IMR-90 (cell line): ENCODE data around the gene LRRC19. TPM values are rescaled to one million over a fixed set of nuclear protein-coding genes. Genes with fewer than 3 reads are reported as not detected.

Source experiments
- ATAC-seq: fragments of 200-7000 bp; cut with Tn5 transposase; 2 replicates; pipeline ENCODE4 v1.9.1; 2020; ENCODE audit warnings: low read depth, mild to moderate bottlenecking, moderate library complexity
- BruUV-seq: library from RNA; stranded (reverse); fragments of 400-500 nt; replicated peaks from 2 replicates; lab custom pipeline; 2021; lab: Mats Ljungman, UMichigan
- CTCF ChIA-PET: fragments of 300-600 bp; formaldehyde crosslinking; extraction: SDS; loops from one replicate; lab custom pipeline; 2021; ENCODE audit warnings: antibody characterized with exemption; lab: Yijun Ruan, JAX
- POLR2A ChIA-PET: fragments of 300-600 bp; sonication (Branson Sonifier 250); formaldehyde crosslinking; loops from one replicate; lab custom pipeline; 2022; ENCODE audit warnings: antibody characterized with exemption; ENCODE audit not compliant: unreplicated experiment; lab: Charles Lee
- DNase-seq: peaks from one replicate; pipeline ENCODE4 v3.0.0; 2013
- H2AFZ ChIP-seq: replicated peaks from 2 replicates; pipeline ENCODE3; 2013; ENCODE audit warnings: low read length, mild to moderate bottlenecking; ENCODE audit not compliant: poor library complexity
- H2AK5ac ChIP-seq: 2 replicates; pipeline ENCODE4 v1.6.1; 2013; ENCODE audit warnings: low read depth, low read length, inconsistent platforms
- H2AK9ac ChIP-seq: replicated peaks from 2 replicates; pipeline ENCODE3; 2013; ENCODE audit warnings: mild to moderate bottlenecking, low read depth, low read length, moderate library complexity; ENCODE audit not compliant: poor library complexity
- H2BK120ac ChIP-seq: 2 replicates; pipeline ENCODE4 v1.6.1; 2013; ENCODE audit warnings: low read depth, low read length, inconsistent platforms
- H2BK15ac ChIP-seq: 3 replicates; pipeline ENCODE4 v1.6.1; 2013; ENCODE audit warnings: low read depth, low read length, inconsistent platforms
- H2BK20ac ChIP-seq: 2 replicates; pipeline ENCODE4 v1.6.1; 2013; ENCODE audit warnings: low read depth, mild to moderate bottlenecking, inconsistent platforms, low read length, moderate library complexity
- H2BK5ac ChIP-seq: 2 replicates; pipeline ENCODE4 v1.6.1; 2013; ENCODE audit warnings: mild to moderate bottlenecking, low read depth, low read length, inconsistent platforms; ENCODE audit not compliant: poor library complexity, severe bottlenecking
- H3K14ac ChIP-seq: replicated peaks from 2 replicates; pipeline ENCODE4 v1.6.1; 2013; ENCODE audit warnings: low read depth, low read length, inconsistent platforms
- H3K18ac ChIP-seq: 2 replicates; pipeline ENCODE4 v1.6.1; 2013; ENCODE audit warnings: low read depth, low read length, control low read depth
- H3K23ac ChIP-seq: 2 replicates; pipeline ENCODE4 v1.6.1; 2013; ENCODE audit warnings: low read depth, low read length, inconsistent platforms
- H3K27ac ChIP-seq: 2 replicates; pipeline ENCODE4 v1.5.1; 2013; ENCODE audit warnings: mild to moderate bottlenecking, control low read depth, low read length; ENCODE audit not compliant: insufficient read depth
- H3K27me3 ChIP-seq: 2 replicates; pipeline ENCODE4 v1.6.1; 2013; ENCODE audit warnings: low read length; ENCODE audit not compliant: control insufficient read depth, insufficient read depth
- H3K36me3 ChIP-seq: 2 replicates; pipeline ENCODE4 v1.6.1; 2013; ENCODE audit warnings: low read length, mixed read lengths; ENCODE audit not compliant: control insufficient read depth, insufficient read depth
- H3K4ac ChIP-seq: 2 replicates; pipeline ENCODE4 v1.6.1; 2013; ENCODE audit warnings: low read depth, low read length, inconsistent platforms
- H3K4me1 ChIP-seq: 2 replicates; pipeline ENCODE4 v1.6.1; 2013; ENCODE audit warnings: low read length, mixed read lengths; ENCODE audit not compliant: control insufficient read depth, insufficient read depth
- H3K4me2 ChIP-seq: 2 replicates; pipeline ENCODE4 v1.6.1; 2013; ENCODE audit warnings: low read depth, mild to moderate bottlenecking, control low read depth, low read length, moderate library complexity
- H3K4me3 ChIP-seq: 2 replicates; pipeline ENCODE4 v1.5.1; 2013; ENCODE audit warnings: low read depth, mild to moderate bottlenecking, control low read depth, low read length, moderate library complexity; ENCODE audit not compliant: insufficient read depth
- H3K56ac ChIP-seq: 2 replicates; pipeline ENCODE4 v1.6.1; 2013; ENCODE audit warnings: low read length, inconsistent platforms; ENCODE audit not compliant: insufficient read depth; ENCODE audit errors: extremely low read depth
- H3K79me1 ChIP-seq, 2 experiments: 2 replicates each; pipeline ENCODE4 v1.6.1; 2013; ENCODE audit warnings: low read length in 2 of 2, inconsistent platforms in 1 of 2, low read depth in 1 of 2
- H3K9ac ChIP-seq: 2 replicates; pipeline ENCODE4 v1.6.1; 2013; ENCODE audit warnings: low read depth, low read length, control low read depth
- H3K9me1 ChIP-seq: 2 replicates; pipeline ENCODE4 v1.6.1; 2013; ENCODE audit warnings: low read length, inconsistent platforms; ENCODE audit not compliant: insufficient read depth
- H3K9me3 ChIP-seq: 2 replicates; pipeline ENCODE4 v1.6.1; 2013; ENCODE audit warnings: low read length; ENCODE audit not compliant: control insufficient read depth, insufficient read depth
- H4K20me1 ChIP-seq: 2 replicates; pipeline ENCODE4 v1.6.1; 2013; ENCODE audit warnings: low read length, inconsistent platforms; ENCODE audit not compliant: insufficient read depth
- H4K5ac ChIP-seq: 2 replicates; pipeline ENCODE4 v1.6.1; 2013; ENCODE audit warnings: mild to moderate bottlenecking, low read depth, low read length, control low read depth
- H4K8ac ChIP-seq, 2 experiments: 2 replicates each; pipeline ENCODE4 v1.6.1; 2013; ENCODE audit warnings: low read depth in 2 of 2, low read length in 2 of 2, control low read depth in 1 of 2, inconsistent platforms in 1 of 2
- H4K91ac ChIP-seq: 2 replicates; pipeline ENCODE4 v1.6.1; 2013; ENCODE audit warnings: low read depth, low read length, inconsistent platforms; ENCODE audit not compliant: insufficient read depth
- BHLHE40 ChIP-seq: fragments of 150-350 bp; IDR thresholded peaks from 2 replicates; pipeline ENCODE4 v1.6.1; 2016; ENCODE audit warnings: mild to moderate bottlenecking, low read depth, low read length
- CHD1 ChIP-seq: IDR thresholded peaks from 2 replicates; pipeline ENCODE4 v1.6.1; 2012; ENCODE audit warnings: low read depth, low read length, improper control_type of control experiment
- CTCF ChIP-seq: conservative IDR thresholded peaks from 2 replicates; pipeline ENCODE4 v1.5.1; 2012; ENCODE audit warnings: mild to moderate bottlenecking, low read depth, low read length, improper control_type of control experiment
- FOS ChIP-seq: fragments of 150-350 bp; IDR thresholded peaks from 2 replicates; pipeline ENCODE4 v1.6.1; 2016; ENCODE audit warnings: low read depth, low read length
- MAZ ChIP-seq: IDR thresholded peaks from 2 replicates; pipeline ENCODE4 v1.6.1; 2012; ENCODE audit warnings: low read depth, mild to moderate bottlenecking, low read length, improper control_type of control experiment, moderate library complexity, borderline replicate concordance
- RCOR1 ChIP-seq: IDR thresholded peaks from 2 replicates; pipeline ENCODE4 v1.6.1; 2012; ENCODE audit warnings: mild to moderate bottlenecking, low read length, improper control_type of control experiment; ENCODE audit not compliant: insufficient replicate concordance
- SMC3 ChIP-seq: fragments of 150-350 bp; IDR thresholded peaks from 2 replicates; pipeline ENCODE4 v1.6.1; 2016; ENCODE audit warnings: low read depth, mild to moderate bottlenecking, antibody characterized with exemption, low read length, moderate library complexity
- USF2 ChIP-seq: fragments of 150-350 bp; IDR thresholded peaks from 2 replicates; pipeline ENCODE4 v1.6.1; 2017; ENCODE audit warnings: mild to moderate bottlenecking, antibody characterized with exemption, low read length, low read depth
- WGBS, 2 experiments: methylation state at CpG; one replicate each; pipeline versions ENCODE4 v1.1.5 to v1.1.7; 2013; ENCODE audit warnings: missing lambda C conversion rate in 2 of 2; ENCODE audit not compliant: insufficient read length in 1 of 2; ENCODE audit errors: extremely low coverage in 2 of 2; 5-methylcytosine and 5-hydroxymethylcytosine counted together
- dilution Hi-C: fragments of 300-500 bp; cut with HindIII; formaldehyde crosslinking; loops from one replicate; pipeline ENCODE4 v1.14.3; 2018; ENCODE audit warnings: low sequenced_read_pairs; ENCODE audit not compliant: unreplicated experiment
- in situ Hi-C: fragments of 300-500 bp; cut with MboI; formaldehyde crosslinking; loops from 3 replicates; pipeline ENCODE4 v1.14.3; 2019; ENCODE audit warnings: low sequenced_read_pairs, inconsistent platforms, mixed read lengths
- intact Hi-C: fragments of 100-400 bp; cut with micrococcal nuclease; formaldehyde crosslinking; loops from 2 replicates; pipeline ENCODE4 v1.10.0; 2022
- polyA plus RNA-seq, 3 experiments: library from polyadenylated mRNA; depleted of rRNA; stranded (reverse); fragments of >200 nt; gene quantifications; 2 replicates each; pipeline ENCODE4 v1.2.3, GENCODE V29; 2012; ENCODE audit warnings: low replicate concordance in 1 of 3
- total RNA-seq: library from RNA; depleted of rRNA; stranded (reverse); fragments of >200 nt; gene quantifications from 2 replicates; pipeline ENCODE4 v1.2.3, GENCODE V29; 2012

LRRC19 gene
- total and polyA plus RNA-seq, 2 of the 4 experiments (the other 2 are of a cell fraction) = not detected

GRCh38 chr9:27022920-27023319 is 17.4 kb upstream of the LRRC19 start:
- Histone ChIP-seq H4K5ac (no peak overlapping the region), H3K23ac (no peak overlapping the region), H2AK9ac (no peak overlapping the region), H3K27me3 (no peaks in the 10 kb centered on the region), H3K56ac (no peak overlapping the region), H3K4me3 (no peak overlapping the region), H3K9me1 (no peaks in the 10 kb centered on the region), H3K9me3 (no peaks in the 10 kb centered on the region; the same call in 1 of the 2 replicates), H3K4me1 (no peaks in the 10 kb centered on the region), H4K91ac (no peak overlapping the region), H3K27ac (no peak overlapping the region), H2AK5ac (no peak overlapping the region), H2BK5ac (no peak overlapping the region), H3K79me1 (no peaks in the 10 kb centered on the region), H2BK15ac (no peak overlapping the region), H2BK120ac (no peak overlapping the region), H3K14ac (no peak overlapping the region), H4K20me1 (no peaks in the 10 kb centered on the region), H3K4ac (no peak overlapping the region), H2BK20ac (no peak overlapping the region), H3K4me2 (no peak overlapping the region), H3K18ac (no peak overlapping the region), H3K36me3 (peaks cover 10% of the 10 kb centered on the region), H2AFZ (no peak overlapping the region), H4K8ac (no peak overlapping the region), H3K9ac (no peak overlapping the region)
- no peak for TF ChIP-seq CTCF
- no peak for TF ChIP-seq USF2
- TF ChIP-seq BHLHE40 = no peak
- TF ChIP-seq MAZ = no peak
- TF ChIP-seq CHD1 = no peak
- TF ChIP-seq RCOR1 = no peak
- no peak for TF ChIP-seq SMC3
- TF ChIP-seq FOS = no peak
- intact Hi-C loops = no loop called here
- no CpG with 5 or more reads among the region's 5 CpGs for WGBS, 2 experiments
- ATAC-seq (no peak), DNase-seq (no peak)
- dilution Hi-C loops = no loop called here
- BruUV-seq = no TSS peak
- CTCF ChIA-PET = no interaction called here
- in situ Hi-C loops = no loop called here
- POLR2A ChIA-PET = no interaction called here
